Keratinocyte (primary cell): ENCODE measurements around the gene TWIST2. TPM values are rescaled to one million over a fixed set of nuclear protein-coding genes. Genes with fewer than 3 reads are reported as not detected.

Experiments used
- DNase-seq: peaks from one replicate; pipeline ENCODE4 v3.0.0-alpha.2; 2011; ENCODE audit warnings: low read depth, missing footprints, low spot score
- FAIRE-seq: peaks from 2 replicates; lab custom pipeline; 2011; peaks lifted over from hg19 to GRCh38; lab: Jason Lieb, UNC
- H2AFZ ChIP-seq: 2 replicates; pipeline ENCODE4 v1.6.0; 2012; ENCODE audit warnings: low read length, control low read depth, inconsistent platforms; ENCODE audit not compliant: control insufficient read depth
- H3K27ac ChIP-seq: 2 replicates; pipeline ENCODE4 v1.5.1; 2011; ENCODE audit warnings: low read length; ENCODE audit not compliant: control insufficient read depth, insufficient read depth
- H3K27me3 ChIP-seq: 3 replicates; pipeline ENCODE4 v1.6.0; 2011; ENCODE audit warnings: low read length; ENCODE audit not compliant: control insufficient read depth, insufficient read depth; ENCODE audit errors: extremely low read depth
- H3K36me3 ChIP-seq, 2 experiments: 2 replicates in 1 of 2; 3 replicates in 1 of 2; pipeline ENCODE4 v1.5.1; 2011; ENCODE audit warnings: low read length in 2 of 2, mild to moderate bottlenecking in 1 of 2; ENCODE audit not compliant: control insufficient read depth in 2 of 2, insufficient read depth in 2 of 2; ENCODE audit errors: extremely low read depth in 1 of 2
- H3K4me1 ChIP-seq: 3 replicates; pipeline ENCODE4 v1.5.1; 2011; ENCODE audit warnings: low read length; ENCODE audit not compliant: control insufficient read depth, insufficient read depth; ENCODE audit errors: extremely low read depth
- H3K4me2 ChIP-seq: 3 replicates; pipeline ENCODE4 v1.6.0; 2011; ENCODE audit warnings: low read depth, low read length; ENCODE audit not compliant: control insufficient read depth, insufficient read depth; ENCODE audit errors: extremely low read depth
- H3K4me3 ChIP-seq, 3 experiments: fragments of 200-600 bp in 1 of 3; sonication (generic) in 1 of 3; 2 replicates in 2 of 3; 3 replicates in 1 of 3; pipeline ENCODE4 v1.5.1; 2011 to 2016; ENCODE audit warnings: low read length in 3 of 3, mild to moderate bottlenecking in 3 of 3, control low read depth in 2 of 3, inconsistent platforms in 1 of 3, low read depth in 1 of 3, mixed read lengths in 1 of 3, mixed run types in 1 of 3, moderate library complexity in 1 of 3; ENCODE audit not compliant: control insufficient read depth in 2 of 3, insufficient read depth in 2 of 3; ENCODE audit errors: extremely low read depth in 1 of 3
- H3K79me2 ChIP-seq: 2 replicates; pipeline ENCODE4 v1.6.0; 2012; ENCODE audit warnings: low read length; ENCODE audit not compliant: control insufficient read depth, insufficient read depth
- H3K9ac ChIP-seq: 3 replicates; pipeline ENCODE4 v1.6.0; 2011; ENCODE audit warnings: low read length; ENCODE audit not compliant: control insufficient read depth, insufficient read depth; ENCODE audit errors: extremely low read depth
- H3K9me1 ChIP-seq: 3 replicates; pipeline ENCODE4 v1.6.0; 2011; ENCODE audit warnings: low read length; ENCODE audit not compliant: control insufficient read depth, insufficient read depth; ENCODE audit errors: extremely low read depth
- H3K9me3 ChIP-seq: 2 replicates; pipeline ENCODE4 v1.5.1; 2012; ENCODE audit warnings: low read depth, low read length; ENCODE audit not compliant: control insufficient read depth
- H4K20me1 ChIP-seq: 3 replicates; pipeline ENCODE4 v1.6.0; 2011; ENCODE audit warnings: low read length; ENCODE audit not compliant: control insufficient read depth, insufficient read depth; ENCODE audit errors: extremely low read depth
- CTCF ChIP-seq, 3 experiments: IDR thresholded peaks in 1 of 3; conservative IDR thresholded peaks in 1 of 3; optimal IDR thresholded peaks in 1 of 3; 2 replicates in 2 of 3; 3 replicates in 1 of 3; pipeline versions ENCODE3 to v1.5.1; 2011; ENCODE audit warnings: low read length in 3 of 3, mild to moderate bottlenecking in 3 of 3, moderate library complexity in 2 of 3, control low read depth in 1 of 3, inconsistent platforms in 1 of 3; ENCODE audit not compliant: insufficient read depth in 2 of 3; ENCODE audit errors: extremely low read depth in 1 of 3
- EZH2 ChIP-seq: IDR thresholded peaks from one replicate; pipeline ENCODE4 v1.6.1; 2012; ENCODE audit warnings: inconsistent platforms, mild to moderate bottlenecking, low read length, moderate library complexity
- dilution Hi-C: fragments of 300-500 bp; cut with MboI; formaldehyde crosslinking; loops from one replicate; pipeline ENCODE4 v1.7.0; 2020; ENCODE audit warnings: low sequenced_read_pairs; ENCODE audit not compliant: extremely low pct_ligation_motif_present
- polyA plus RNA-seq, 5 experiments: library from polyadenylated mRNA; depleted of rRNA in 3 of 5; stranded (reverse) in 3 of 5; stranded (forward) in 1 of 5; unstranded in 1 of 5; fragments of >200 nt; gene quantifications; 1 replicate in 1 of 5; 2 replicates in 3 of 5; 3 replicates in 1 of 5; pipeline versions ENCODE4 v1.2.1 to v1.2.3, GENCODE V29; 2011 to 2012; ENCODE audit warnings: missing spikeins in 2 of 5, low read depth in 1 of 5, low replicate concordance in 1 of 5

TWIST2 gene
- polyA plus RNA-seq, 1 donor (not counting 4 experiments of a cell fraction or from before 2014, with no cell fraction given) = 5.5 TPM

DNA sequence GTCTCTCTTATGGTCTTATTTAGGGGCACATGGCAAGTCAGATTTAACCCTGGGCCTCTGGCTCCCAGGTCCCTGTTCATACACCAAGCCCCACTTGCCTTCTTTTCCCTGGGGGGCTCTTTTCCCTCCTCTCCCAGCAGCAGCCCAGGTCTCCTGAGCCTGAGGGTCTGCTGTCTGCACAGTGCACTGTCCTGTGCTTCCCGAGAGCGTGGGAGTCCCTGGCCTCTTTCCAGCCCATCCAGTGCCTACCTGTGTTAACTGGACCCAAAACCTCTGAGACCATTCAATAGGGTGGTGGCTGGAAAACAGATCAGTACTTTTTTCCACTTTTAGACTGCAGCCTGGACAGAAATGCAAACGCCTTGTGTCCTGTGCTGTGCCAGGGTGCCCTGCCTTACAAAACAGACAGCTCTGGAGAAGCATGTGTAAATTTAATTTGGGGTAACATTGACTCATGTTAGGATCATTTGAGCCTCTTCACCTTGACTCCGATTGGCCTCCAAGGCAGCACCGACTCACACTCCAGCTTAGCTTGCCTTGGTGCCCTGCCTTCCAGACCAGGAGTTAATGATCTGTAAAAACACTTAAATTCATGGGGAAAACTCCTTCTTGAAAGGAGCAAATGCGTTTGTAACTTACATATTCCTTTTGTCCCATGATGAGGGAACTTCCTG lies 34.3 kb downstream of the TWIST2 start:
- Histone ChIP-seq H3K27ac (no peak overlapping the region), H3K79me2 (no peaks in the 10 kb centered on the region)
- no peak for FAIRE-seq

GRCh38 chr2:238883421-238883901 lies 35.6 kb downstream of the TWIST2 start:
- TF ChIP-seq CTCF (optimal IDR thresholded peaks at IDR 0.05 in 1 of 3, IDR thresholded peaks at IDR 0.05 in 1 of 3, conservative IDR thresholded peaks at IDR 0.05 in 1 of 3; ENCODE audit: extremely low read depth in 1 of 3, insufficient read depth in 2 of 3, low read length in 3 of 3) (no peak), EZH2 (no peak)
- Histone ChIP-seq H3K27me3 (peaks cover 13% of the 10 kb centered on the region), H2AFZ (no peak overlapping the region), H3K4me3 (no peak overlapping the region), H3K27ac (no peak overlapping the region), H3K9ac (no peak overlapping the region), H3K79me2 (no peaks in the 10 kb centered on the region), H3K9me1 (no peaks in the 10 kb centered on the region), H3K36me3 (no peaks in the 10 kb centered on the region), H3K4me1 (no peaks in the 10 kb centered on the region), H3K9me3 (no peaks in the 10 kb centered on the region), H4K20me1 (peaks cover 3% of the 10 kb centered on the region), H3K4me2 (no peak overlapping the region)
- DNase-seq = no peak
- FAIRE-seq = no peak
- dilution Hi-C loops = no loop called here

More for the DNA sequence above, 34.3 kb downstream of the TWIST2 start:
- Histone ChIP-seq H4K20me1 (peaks cover 3% of the 10 kb centered on the region), H3K4me1 (no peaks in the 10 kb centered on the region), H3K9me3 (no peaks in the 10 kb centered on the region), H3K9me1 (no peaks in the 10 kb centered on the region), H3K27me3 (peaks cover 13% of the 10 kb centered on the region), H3K9ac (no peak overlapping the region), H3K4me3 (no peak overlapping the region), H3K4me2 (no peak overlapping the region), H3K36me3 (no peaks in the 10 kb centered on the region), H2AFZ (no peak overlapping the region)
- dilution Hi-C loops = no loop called here
- DNase-seq = no peak
- TF ChIP-seq EZH2 (no peak), CTCF (optimal IDR thresholded peaks at IDR 0.05 in 1 of 3, IDR thresholded peaks at IDR 0.05 in 1 of 3, conservative IDR thresholded peaks at IDR 0.05 in 1 of 3; ENCODE audit: extremely low read depth in 1 of 3, insufficient read depth in 2 of 3, low read length in 3 of 3) (no peak)
